ENCODE measurements around the gene ITGAV. TPM values are rescaled to one million over a fixed set of nuclear protein-coding genes. Genes with fewer than 3 reads are reported as not detected.

ITGAV gene
- total RNA-seq, 3 donors from 2014 or later: 107 to 125 (median 117) TPM

GRCh38 chr2:186724736-186725135, 134.9 kb downstream of the ITGAV start:
- no peaks in the 10 kb centered on the region for H3K36me3 ChIP-seq
- no peak for DNase-seq (ENCODE audit: low spot score in 2 of 2)
- no peak overlapping the region for H3K4me3 ChIP-seq
- no peaks in the 10 kb centered on the region for H3K9me3 ChIP-seq
- no peaks in the 10 kb centered on the region for H3K4me1 ChIP-seq
- no peaks in the 10 kb centered on the region for H3K27me3 ChIP-seq
- no peak for TF ChIP-seq POLR2A (IDR thresholded peaks at IDR 0.05)
- TF ChIP-seq CTCF (IDR thresholded peaks at IDR 0.05): no peak
- TF ChIP-seq POLR2AphosphoS5 (IDR thresholded peaks at IDR 0.05): no peak
- H3K27ac ChIP-seq: no peak overlapping the region
- intact Hi-C loops (cut with DNase I; ENCODE audit: low total_unique reads): no loop called here

DNA sequence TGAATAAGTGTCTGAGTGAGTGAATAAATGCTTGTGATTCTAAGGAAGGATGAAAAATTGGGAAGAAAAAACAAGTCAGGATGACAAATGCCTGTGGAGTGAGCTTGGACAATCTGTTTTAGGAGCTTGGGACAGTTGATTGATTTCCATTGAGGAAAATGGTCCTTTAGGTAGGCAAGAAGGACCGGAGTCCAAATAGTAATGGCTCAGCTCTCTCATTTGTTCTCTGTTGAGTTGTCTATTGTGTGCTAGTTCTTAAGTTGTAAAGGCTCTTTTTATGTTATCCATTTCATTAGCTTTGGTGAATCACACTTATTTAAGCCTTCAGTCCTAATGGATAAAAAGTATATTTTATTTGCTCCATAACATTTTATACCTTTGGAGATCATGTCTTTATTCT, 135.9 kb downstream of the ITGAV start:
- Histone ChIP-seq H3K27ac (no peak overlapping the region), H3K4me1 (no peaks in the 10 kb centered on the region), H3K27me3 (no peaks in the 10 kb centered on the region), H3K4me3 (no peak overlapping the region), H3K36me3 (no peaks in the 10 kb centered on the region), H3K9me3 (no peaks in the 10 kb centered on the region)
- DNase-seq (ENCODE audit: low spot score in 2 of 2): no peak
- TF ChIP-seq POLR2AphosphoS5 (IDR thresholded peaks at IDR 0.05) (no peak), POLR2A (IDR thresholded peaks at IDR 0.05) (no peak), CTCF (IDR thresholded peaks at IDR 0.05) (no peak)
- intact Hi-C loops (cut with DNase I; ENCODE audit: low total_unique reads): no loop called here

DNA sequence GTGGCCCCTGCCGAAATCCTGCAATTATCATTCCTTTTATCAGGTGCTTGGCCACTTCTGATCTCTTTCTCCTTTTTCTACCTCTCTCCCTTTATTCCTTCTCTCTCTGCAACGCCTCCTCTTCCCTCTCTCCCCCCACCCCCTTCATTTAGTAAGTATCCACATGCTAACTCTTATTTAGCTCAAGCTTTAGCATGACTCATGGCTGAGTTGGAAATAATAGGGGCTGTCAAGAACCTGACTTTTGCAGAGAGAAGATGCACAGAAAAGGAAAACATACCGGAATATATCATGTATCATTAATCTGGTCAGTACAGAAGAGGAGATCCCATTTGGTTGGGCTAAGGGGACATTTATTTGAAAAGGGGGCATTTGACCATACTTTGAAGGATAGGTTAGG, 137.1 kb downstream of the ITGAV start:
- intact Hi-C loops (cut with DNase I; ENCODE audit: low total_unique reads): no loop called here
- DNase-seq (ENCODE audit: low spot score in 2 of 2): no peak
- Histone ChIP-seq H3K9me3 (no peaks in the 10 kb centered on the region), H3K36me3 (no peaks in the 10 kb centered on the region), H3K27ac (no peak overlapping the region), H3K27me3 (no peaks in the 10 kb centered on the region), H3K4me3 (no peak overlapping the region), H3K4me1 (no peaks in the 10 kb centered on the region)
- TF ChIP-seq POLR2A (IDR thresholded peaks at IDR 0.05) (no peak), CTCF (IDR thresholded peaks at IDR 0.05) (no peak), POLR2AphosphoS5 (IDR thresholded peaks at IDR 0.05) (no peak)

DNA sequence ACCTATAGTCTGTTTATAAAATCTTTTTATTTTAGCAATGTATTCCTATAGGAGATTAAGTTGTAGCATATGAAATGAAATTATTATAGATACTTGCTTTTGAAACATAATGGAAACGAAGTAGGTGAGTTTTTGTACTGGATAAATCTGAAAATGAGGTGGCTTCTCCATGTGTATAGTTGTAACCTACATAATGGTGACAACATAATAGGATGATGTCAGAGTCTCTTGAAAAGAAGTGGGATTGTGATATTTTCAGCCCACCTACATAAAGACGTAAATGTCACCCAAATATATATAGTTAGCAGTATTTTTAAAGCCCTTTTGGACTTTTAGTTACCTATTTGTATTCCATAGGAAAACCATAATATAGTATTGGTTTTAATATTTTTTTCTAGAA, 138.8 kb downstream of the ITGAV start:
- TF ChIP-seq CTCF (IDR thresholded peaks at IDR 0.05): no peak
- no peak for TF ChIP-seq POLR2A (IDR thresholded peaks at IDR 0.05)
- no peak for TF ChIP-seq POLR2AphosphoS5 (IDR thresholded peaks at IDR 0.05)
- intact Hi-C loops (cut with DNase I; ENCODE audit: low total_unique reads): no loop called here
- Histone ChIP-seq H3K36me3 (no peaks in the 10 kb centered on the region), H3K4me1 (no peaks in the 10 kb centered on the region), H3K27me3 (no peaks in the 10 kb centered on the region), H3K4me3 (no peak overlapping the region), H3K9me3 (no peaks in the 10 kb centered on the region), H3K27ac (no peak overlapping the region)
- DNase-seq (ENCODE audit: low spot score in 2 of 2): no peak

Other genes with a start within 250 kb of the ITGAV start
- 10 to 100 TPM; 70.8 to 75.8 (median 73.0) TPM for gene ZC3H15, start 103.8 kb upstream of the ITGAV start, total RNA-seq
- 10 to 100 TPM in 2 of 3 donors, 1 to 10 TPM in 1; 9.4 to 12.1 (median 10.5) TPM for gene FAM171B, start 104.0 kb downstream of the ITGAV start, total RNA-seq